KMS-11 (cell line): ENCODE data around the gene VGLL2.

Experiments
- H2AFZ ChIP-seq: fragments of 200-600 bp; sonication (generic); 2 replicates; pipeline ENCODE4 v1.6.1; 2016; ENCODE audit warnings: antibody characterized with exemption, mixed run types, low read depth
- H3K27ac ChIP-seq: fragments of 200-600 bp; sonication (generic); 2 replicates; pipeline ENCODE4 v1.6.1; 2016; ENCODE audit warnings: mild to moderate bottlenecking, mixed run types
- H3K27me3 ChIP-seq: fragments of 200-600 bp; sonication (generic); 2 replicates; pipeline ENCODE4 v1.6.1; 2017; ENCODE audit warnings: mild to moderate bottlenecking, low read depth, mixed run types, moderate library complexity; ENCODE audit not compliant: insufficient read depth
- H3K36me3 ChIP-seq: fragments of 200-600 bp; sonication (generic); 2 replicates; pipeline ENCODE4 v1.6.1; 2017; ENCODE audit warnings: mild to moderate bottlenecking, mixed run types; ENCODE audit not compliant: insufficient read depth
- H3K4me1 ChIP-seq: fragments of 200-600 bp; sonication (generic); 2 replicates; pipeline ENCODE4 v1.6.1; 2016; ENCODE audit warnings: mild to moderate bottlenecking, low read depth, mixed run types; ENCODE audit not compliant: poor library complexity, severe bottlenecking
- H3K4me2 ChIP-seq: fragments of 200-600 bp; sonication (generic); 2 replicates; pipeline ENCODE4 v1.7.0; 2016; ENCODE audit warnings: mild to moderate bottlenecking, mixed run types
- H3K4me3 ChIP-seq: fragments of 200-600 bp; sonication (generic); IDR thresholded peaks from 2 replicates; pipeline ENCODE4 v1.6.1; 2017; ENCODE audit warnings: low read depth, low read length, mixed read lengths; ENCODE audit not compliant: insufficient read depth
- H3K79me2 ChIP-seq: fragments of 200-600 bp; sonication (generic); 2 replicates; pipeline ENCODE4 v1.6.1; 2016; ENCODE audit warnings: low read depth, mixed run types; ENCODE audit not compliant: insufficient read depth
- H3K9ac ChIP-seq: fragments of 200-600 bp; sonication (generic); 2 replicates; pipeline ENCODE4 v1.6.1; 2016; ENCODE audit warnings: mild to moderate bottlenecking, mixed run types
- H4K20me1 ChIP-seq: fragments of 200-600 bp; sonication (generic); 2 replicates; pipeline ENCODE4 v1.6.1; 2016; ENCODE audit warnings: mild to moderate bottlenecking, mixed run types; ENCODE audit not compliant: insufficient read depth
- CTCF ChIP-seq: fragments of 200-600 bp; sonication (generic); conservative IDR thresholded peaks from 2 replicates; pipeline ENCODE4 v1.6.1; 2017; ENCODE audit warnings: low read depth, mild to moderate bottlenecking, antibody characterized with exemption, low read length, moderate library complexity, mixed read lengths

Gene VGLL2

GRCh38 chr6:117265410-117266256, at the start of gene VGLL2:
TSS of gene VGLL2 (plus strand) at chr6:117265558. CDS start at chr6:117265764, 206 bp downstream.
- no peaks in the 10 kb centered on the region for H4K20me1 ChIP-seq
- no peaks in the 10 kb centered on the region for H3K4me1 ChIP-seq
- no peak for TF ChIP-seq CTCF
- no peaks in the 10 kb centered on the region for H3K36me3 ChIP-seq
- no peaks in the 10 kb centered on the region for H3K79me2 ChIP-seq
- H3K27ac ChIP-seq, result no peak within 1 kb of the TSS
- H3K27me3 ChIP-seq, result no peaks in the 10 kb centered on the region
- peak within 1 kb of the TSS; percentile 54; the same call in 1 of the 2 replicates for H2AFZ ChIP-seq
- no peak within 1 kb of the TSS for H3K4me3 ChIP-seq
- no peak within 1 kb of the TSS for H3K9ac ChIP-seq
- peak within 1 kb of the TSS; percentile 25 for H3K4me2 ChIP-seq

- H4K20me1 ChIP-seq, result no peaks in the 10 kb centered on the region
- H3K4me1 ChIP-seq, result no peaks in the 10 kb centered on the region
- H3K4me3 ChIP-seq, result no peak overlapping the region
- H3K9ac ChIP-seq, result no peak overlapping the region
- no peaks in the 10 kb centered on the region for H3K27me3 ChIP-seq
- H3K79me2 ChIP-seq, result no peaks in the 10 kb centered on the region
- H3K36me3 ChIP-seq, result no peaks in the 10 kb centered on the region
- no peak overlapping the region for H2AFZ ChIP-seq
- H3K4me2 ChIP-seq, result no peak overlapping the region
- TF ChIP-seq CTCF, result no peak
- no peak overlapping the region for H3K27ac ChIP-seq
Measured at GRCh38 chr6:117222861-117223260, 42.5 kb upstream of the VGLL2 start.

- Histone ChIP-seq H3K9ac (no peak overlapping the region), H3K27me3 (no peaks in the 10 kb centered on the region), H3K4me1 (no peaks in the 10 kb centered on the region), H3K36me3 (no peaks in the 10 kb centered on the region), H3K79me2 (no peaks in the 10 kb centered on the region), H4K20me1 (no peaks in the 10 kb centered on the region), H3K4me3 (no peak overlapping the region), H3K27ac (no peak overlapping the region), H2AFZ (no peak overlapping the region), H3K4me2 (no peak overlapping the region)
- no peak for TF ChIP-seq CTCF
Measured at GRCh38 chr6:117226778-117227177, 38.6 kb upstream of the VGLL2 start.

GRCh38 chr6:117227245-117227962, 38.0 kb upstream of the VGLL2 start:
- Histone ChIP-seq H3K27ac (no peak overlapping the region), H3K36me3 (no peaks in the 10 kb centered on the region), H4K20me1 (no peaks in the 10 kb centered on the region), H3K4me1 (no peaks in the 10 kb centered on the region), H3K4me3 (no peak overlapping the region), H3K27me3 (no peaks in the 10 kb centered on the region), H3K4me2 (no peak overlapping the region), H3K9ac (no peak overlapping the region), H2AFZ (no peak overlapping the region), H3K79me2 (no peaks in the 10 kb centered on the region)
- no peak for TF ChIP-seq CTCF
